ENCODE measurements around the gene PPP1R12C. TPM values are rescaled to one million over a fixed set of nuclear protein-coding genes. Genes with fewer than 3 reads are reported as not detected.

Gene PPP1R12C
- total and polyA plus RNA-seq, 9 donors: 21.4 to 152 (median 110) TPM

DNA sequence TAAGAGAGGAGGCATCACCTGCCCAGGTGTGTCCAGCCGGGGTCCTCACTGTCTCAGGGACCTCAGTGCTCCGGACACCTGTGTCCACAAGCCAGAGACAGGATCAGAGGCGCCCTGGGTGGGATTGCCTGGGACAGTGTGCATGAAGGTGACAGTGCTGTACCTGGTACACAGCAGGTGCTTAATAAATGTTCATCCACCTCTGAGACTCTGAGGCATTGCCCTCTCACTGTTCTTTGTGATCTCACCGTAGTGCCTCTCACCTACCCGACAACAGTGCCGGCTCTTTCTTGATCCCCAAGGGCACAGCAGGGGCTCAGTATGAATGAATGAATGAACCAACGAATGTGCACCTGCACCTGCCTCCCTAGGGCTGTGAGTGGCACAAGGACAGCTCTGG, 63.7 kb downstream of the PPP1R12C start:
- Histone ChIP-seq H3K36me3 (no peaks in the 10 kb centered on the region), H3K4me1 (ENCODE audit: insufficient read depth) (no peaks in the 10 kb centered on the region), H3K27ac (no peak overlapping the region), H3K4me3 (no peak overlapping the region), H3K9me3 (no peaks in the 10 kb centered on the region), H3K27me3 (no peaks in the 10 kb centered on the region)
- TF ChIP-seq CTCF (IDR thresholded peaks at IDR 0.05): no peak
- no peak for TF ChIP-seq EP300 (IDR thresholded peaks at IDR 0.05)
- TF ChIP-seq POLR2A (IDR thresholded peaks at IDR 0.05): no peak
- 91 to 99% (median 96%) methylated on average over 7 of the region's 7 CpGs for WGBS, 3 donors
- intact Hi-C loops (cut with DNase I): no loop called here
- no peak for DNase-seq

- WGBS, 3 donors: 94 to 96% (median 96%) methylated on average over 25 of the region's 25 CpGs
- DNase-seq: no peak
- TF ChIP-seq POLR2A (IDR thresholded peaks at IDR 0.05): no peak
- no peak for TF ChIP-seq CTCF (IDR thresholded peaks at IDR 0.05)
- no peak for TF ChIP-seq EP300 (IDR thresholded peaks at IDR 0.05)
- H3K4me1 ChIP-seq (ENCODE audit: insufficient read depth): no peaks in the 10 kb centered on the region
- H3K27me3 ChIP-seq: no peaks in the 10 kb centered on the region
- no peak overlapping the region for H3K27ac ChIP-seq
- no peaks in the 10 kb centered on the region for H3K36me3 ChIP-seq
- intact Hi-C loops (cut with DNase I): no loop called here
- H3K9me3 ChIP-seq: no peaks in the 10 kb centered on the region
- no peak overlapping the region for H3K4me3 ChIP-seq
These were observed 66.5 kb downstream of the PPP1R12C start for GRCh38 chr19:55050749-55051532.

GRCh38 chr19:55048446-55048845, 69.0 kb downstream of the PPP1R12C start:
- Histone ChIP-seq H3K9me3 (no peaks in the 10 kb centered on the region), H3K27me3 (no peaks in the 10 kb centered on the region), H3K4me1 (ENCODE audit: insufficient read depth) (no peaks in the 10 kb centered on the region), H3K36me3 (no peaks in the 10 kb centered on the region), H3K4me3 (no peak overlapping the region), H3K27ac (no peak overlapping the region)
- intact Hi-C loops (cut with DNase I): no loop called here
- 94 to 96% (median 95%) methylated on average over 15 of the region's 15 CpGs for WGBS, 3 donors
- TF ChIP-seq CTCF (IDR thresholded peaks at IDR 0.05) (no peak), POLR2A (IDR thresholded peaks at IDR 0.05) (no peak), EP300 (IDR thresholded peaks at IDR 0.05) (no peak)
- DNase-seq: no peak

- Histone ChIP-seq H3K9me3 (no peaks in the 10 kb centered on the region), H3K27ac (no peak overlapping the region), H3K4me1 (ENCODE audit: insufficient read depth) (no peaks in the 10 kb centered on the region), H3K4me3 (no peak overlapping the region), H3K27me3 (no peaks in the 10 kb centered on the region), H3K36me3 (no peaks in the 10 kb centered on the region)
- WGBS, 3 donors: 92 to 94% (median 92%) methylated on average over 12 of the region's 12 CpGs
- TF ChIP-seq POLR2A (IDR thresholded peaks at IDR 0.05) (no peak), EP300 (IDR thresholded peaks at IDR 0.05) (no peak), CTCF (IDR thresholded peaks at IDR 0.05) (no peak)
- no peak for DNase-seq
- intact Hi-C loops (cut with DNase I): no loop called here
These were observed 69.5 kb downstream of the PPP1R12C start for GRCh38 chr19:55047951-55048350.
